HAP-1 (cell line): ENCODE data around the gene LSM14B.

Experiments
- DNase-seq, 2 experiments: peaks; one replicate each; pipeline ENCODE4 v3.0.0-alpha.2; 2016 to 2020; ENCODE audit warnings: low spot score in 2 of 2
- H3K27me3 ChIP-seq: fragments of 250-450 bp; sonication (Bioruptor Pico); 2 replicates; pipeline ENCODE4 v1.5.1; 2020; ENCODE audit warnings: low read depth, mild to moderate bottlenecking, moderate library complexity
- H3K36me3 ChIP-seq: fragments of 250-450 bp; sonication (Bioruptor Pico); replicated peaks from 2 replicates; pipeline ENCODE4 v1.5.1; 2020; ENCODE audit warnings: mild to moderate bottlenecking
- H3K4me1 ChIP-seq: fragments of 250-450 bp; sonication (Bioruptor Pico); 2 replicates; pipeline ENCODE4 v1.5.1; 2020; ENCODE audit warnings: mild to moderate bottlenecking
- H3K4me3 ChIP-seq: fragments of 250-450 bp; sonication (Bioruptor Pico); 2 replicates; pipeline ENCODE4 v1.5.1; 2020; ENCODE audit warnings: mild to moderate bottlenecking, moderate library complexity
- H3K9me3 ChIP-seq: fragments of 250-450 bp; sonication (Bioruptor Pico); 2 replicates; pipeline ENCODE4 v1.5.1; 2020; ENCODE audit warnings: mild to moderate bottlenecking, moderate library complexity
- in situ Hi-C: fragments of 300-500 bp; cut with MboI; formaldehyde crosslinking; loops from 3 replicates; pipeline ENCODE4 v1.14.3; 2020; ENCODE audit warnings: low sequenced_read_pairs, inconsistent platforms, mixed read lengths

LSM14B gene

GRCh38 chr20:62131560-62132320 lies 9.5 kb downstream of the LSM14B start:
- no peak overlapping the region for H3K4me3 ChIP-seq
- DNase-seq = no peak
- H3K27me3 ChIP-seq = no peaks in the 10 kb centered on the region
- in situ Hi-C loops = no loop called here
- H3K4me1 ChIP-seq = no peaks in the 10 kb centered on the region
- H3K36me3 ChIP-seq = peaks cover 96% of the 10 kb centered on the region
- H3K9me3 ChIP-seq = no peaks in the 10 kb centered on the region

GRCh38 chr20:62132421-62132820 lies 10.1 kb downstream of the LSM14B start:
- Histone ChIP-seq H3K9me3 (no peaks in the 10 kb centered on the region), H3K36me3 (peaks cover 96% of the 10 kb centered on the region), H3K27me3 (no peaks in the 10 kb centered on the region), H3K4me3 (no peak overlapping the region), H3K4me1 (no peaks in the 10 kb centered on the region)
- DNase-seq = no peak
- in situ Hi-C loops = no loop called here

GRCh38 chr20:62133051-62133845 lies 11.0 kb downstream of the LSM14B start:
- H3K9me3 ChIP-seq = no peaks in the 10 kb centered on the region
- no peaks in the 10 kb centered on the region for H3K27me3 ChIP-seq
- no peaks in the 10 kb centered on the region for H3K4me1 ChIP-seq
- in situ Hi-C loops = no loop called here
- DNase-seq = no peak
- H3K4me3 ChIP-seq = no peak overlapping the region
- H3K36me3 ChIP-seq = peaks cover 96% of the 10 kb centered on the region

- no peaks in the 10 kb centered on the region for H3K9me3 ChIP-seq
- H3K36me3 ChIP-seq = peaks cover 96% of the 10 kb centered on the region
- H3K27me3 ChIP-seq = no peaks in the 10 kb centered on the region
- H3K4me1 ChIP-seq = no peaks in the 10 kb centered on the region
- no peak for DNase-seq
- in situ Hi-C loops = no loop called here
- H3K4me3 ChIP-seq = no peak overlapping the region
Measured at GRCh38 chr20:62133864-62134263, 11.6 kb downstream of the LSM14B start.

DNA sequence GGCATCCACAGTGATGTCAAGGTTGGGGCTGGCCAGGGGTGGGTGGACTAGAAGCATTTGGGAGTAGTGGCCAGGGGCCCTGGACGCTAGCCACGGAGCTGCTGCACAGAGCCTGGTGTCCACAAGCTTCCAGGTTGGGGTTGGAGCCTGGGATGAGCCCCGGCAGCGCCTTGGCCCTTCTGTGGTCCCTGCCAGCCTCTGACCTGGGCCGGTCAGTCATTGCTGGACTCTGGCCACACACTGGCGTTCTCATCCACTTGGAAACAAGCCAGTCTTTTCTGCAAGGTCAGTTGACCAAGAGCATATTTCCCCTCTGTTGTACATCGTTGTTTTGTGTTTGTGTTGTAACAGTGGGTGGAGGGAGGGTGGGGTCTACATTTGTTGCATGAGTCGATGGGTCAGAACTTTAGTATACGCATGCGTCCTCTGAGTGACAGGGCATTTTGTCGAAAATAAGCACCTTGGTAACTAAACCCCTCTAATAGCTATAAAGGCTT lies 12.5 kb downstream of the LSM14B start:
- Histone ChIP-seq H3K4me3 (no peak overlapping the region), H3K9me3 (no peaks in the 10 kb centered on the region), H3K27me3 (no peaks in the 10 kb centered on the region), H3K4me1 (no peaks in the 10 kb centered on the region), H3K36me3 (peaks cover 96% of the 10 kb centered on the region)
- in situ Hi-C loops = no loop called here
- DNase-seq = no peak

DNA sequence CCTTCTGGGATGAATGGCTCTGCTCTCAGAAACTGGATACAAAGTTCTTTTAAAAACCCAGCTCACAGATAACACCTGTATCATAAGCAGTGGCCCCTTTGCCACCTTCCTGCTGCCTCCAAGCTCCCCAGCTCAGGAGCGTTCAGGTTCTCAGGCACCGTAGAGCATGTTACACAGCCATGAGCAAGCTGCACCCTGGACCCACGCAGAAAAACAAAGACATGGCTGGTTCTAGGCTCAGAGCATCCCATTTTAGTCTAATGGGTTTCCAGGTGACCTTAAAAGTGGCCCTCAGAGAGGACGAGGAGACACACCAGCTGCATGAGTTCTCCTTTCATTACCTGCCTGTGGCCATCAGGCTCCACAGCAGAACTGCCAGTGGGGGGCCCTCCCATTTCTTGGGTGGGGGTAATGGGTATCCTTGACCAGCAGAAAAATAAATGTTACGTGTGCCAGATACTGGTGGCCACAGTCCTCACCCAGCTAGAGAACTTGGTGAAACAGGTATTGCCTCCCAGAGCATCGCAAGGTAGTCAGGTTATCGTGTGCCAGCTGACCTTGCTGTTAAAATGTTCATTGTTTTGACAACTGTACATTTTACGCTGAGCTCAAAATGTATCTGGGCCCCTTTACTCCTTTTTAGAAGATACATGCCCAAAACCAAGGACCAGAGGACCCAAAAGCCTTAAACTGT lies 13.4 kb downstream of the LSM14B start:
- in situ Hi-C loops = no loop called here
- Histone ChIP-seq H3K36me3 (peaks cover 96% of the 10 kb centered on the region), H3K4me1 (no peaks in the 10 kb centered on the region), H3K9me3 (no peaks in the 10 kb centered on the region), H3K4me3 (no peak overlapping the region), H3K27me3 (no peaks in the 10 kb centered on the region)
- DNase-seq = no peak

DNA sequence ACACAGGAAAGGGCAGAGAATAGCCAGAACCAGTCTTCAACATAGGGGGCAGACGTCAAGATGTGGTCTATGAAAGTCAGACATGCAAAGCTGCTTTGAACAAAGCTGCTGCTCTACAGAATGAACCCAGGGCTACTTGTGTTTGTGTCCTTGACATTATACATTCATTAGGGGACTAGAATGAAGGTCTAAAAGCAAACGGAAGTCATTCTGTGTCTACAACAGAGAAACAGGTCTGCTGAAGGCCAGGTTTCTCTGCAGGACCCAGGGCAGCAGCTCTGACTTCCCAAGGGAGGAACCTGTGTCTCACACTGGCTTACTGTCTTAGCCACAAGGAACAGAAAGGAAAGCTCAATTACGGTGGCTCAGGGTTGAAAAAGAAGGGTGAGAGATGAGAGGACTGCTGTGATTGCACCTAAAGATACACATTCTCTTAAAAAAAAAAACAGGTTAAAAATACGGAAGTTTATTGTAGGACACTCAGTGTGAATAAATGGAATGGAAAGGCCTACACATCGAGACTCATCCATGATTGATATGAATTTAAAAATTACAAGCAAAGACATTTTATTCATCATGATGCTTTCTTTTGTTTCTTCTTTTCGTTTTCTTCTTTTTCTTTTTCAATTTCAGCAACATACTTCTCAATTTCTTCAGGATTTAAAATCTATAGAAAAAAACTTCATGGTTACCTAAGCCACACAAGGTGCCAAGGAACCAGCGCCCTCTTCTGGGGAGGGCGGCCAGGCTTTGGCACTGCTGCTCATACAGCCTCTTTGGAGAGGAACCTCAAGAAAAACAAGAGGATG lies 14.2 kb downstream of the LSM14B start:
- peak in 1 of 2 experiments; percentile 69 for DNase-seq
- Histone ChIP-seq H3K4me1 (peaks cover 4% of the 10 kb centered on the region), H3K4me3 (no peak overlapping the region), H3K27me3 (no peaks in the 10 kb centered on the region), H3K9me3 (no peaks in the 10 kb centered on the region), H3K36me3 (peaks cover 96% of the 10 kb centered on the region)
- in situ Hi-C loops = no loop called here

GRCh38 chr20:62137092-62137384 lies 14.8 kb downstream of the LSM14B start:
- Histone ChIP-seq H3K27me3 (no peaks in the 10 kb centered on the region), H3K4me3 (no peak overlapping the region), H3K36me3 (peaks cover 94% of the 10 kb centered on the region), H3K4me1 (peaks cover 8% of the 10 kb centered on the region), H3K9me3 (no peaks in the 10 kb centered on the region)
- in situ Hi-C loops = no loop called here
- DNase-seq = no peak

GRCh38 chr20:62137478-62138203 lies 15.4 kb downstream of the LSM14B start:
- Histone ChIP-seq H3K36me3 (peaks cover 88% of the 10 kb centered on the region), H3K4me1 (peaks cover 8% of the 10 kb centered on the region)

GRCh38 chr20:62138204-62138543 lies 15.9 kb downstream of the LSM14B start:
- in situ Hi-C loops = no loop called here
- no peaks in the 10 kb centered on the region for H3K9me3 ChIP-seq
- DNase-seq = no peak
- no peak overlapping the region for H3K4me3 ChIP-seq
- no peaks in the 10 kb centered on the region for H3K27me3 ChIP-seq
- H3K4me1 ChIP-seq = peaks cover 8% of the 10 kb centered on the region
- H3K36me3 ChIP-seq = peaks cover 83% of the 10 kb centered on the region

More at GRCh38 chr20:62137478-62138203, 15.4 kb downstream of the LSM14B start:
- in situ Hi-C loops = no loop called here
- Histone ChIP-seq H3K27me3 (no peaks in the 10 kb centered on the region), H3K9me3 (no peaks in the 10 kb centered on the region), H3K4me3 (no peak overlapping the region)
- DNase-seq = no peak

DNA sequence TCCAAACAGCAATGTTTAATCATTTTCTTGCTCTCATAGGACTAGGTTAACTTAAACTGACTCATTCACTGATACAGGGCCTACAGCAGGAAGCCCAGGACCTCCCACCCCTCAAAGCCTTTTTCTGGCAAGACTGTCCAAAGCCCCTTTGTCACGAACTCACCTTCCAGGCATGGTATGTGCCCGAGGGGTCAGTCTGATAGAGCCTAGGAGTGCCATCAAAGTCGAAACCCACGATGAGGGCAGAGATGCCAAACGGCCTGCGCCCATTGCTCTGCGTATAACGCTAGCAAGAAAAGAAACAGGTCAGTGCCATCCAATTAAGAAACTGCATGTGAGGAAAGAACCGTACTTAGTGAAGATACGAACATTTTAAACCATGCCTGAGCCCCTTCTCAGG lies 16.6 kb downstream of the LSM14B start:
- DNase-seq = no peak
- no peaks in the 10 kb centered on the region for H3K27me3 ChIP-seq
- peaks cover 8% of the 10 kb centered on the region for H3K4me1 ChIP-seq
- in situ Hi-C loops = no loop called here
- peaks cover 76% of the 10 kb centered on the region for H3K36me3 ChIP-seq
- H3K4me3 ChIP-seq = no peak overlapping the region
- no peaks in the 10 kb centered on the region for H3K9me3 ChIP-seq

GRCh38 chr20:62139636-62140035 lies 17.4 kb downstream of the LSM14B start:
- Histone ChIP-seq H3K36me3 (peaks cover 72% of the 10 kb centered on the region), H3K4me3 (no peak overlapping the region), H3K9me3 (no peaks in the 10 kb centered on the region), H3K4me1 (peaks cover 9% of the 10 kb centered on the region), H3K27me3 (no peaks in the 10 kb centered on the region)
- no peak for DNase-seq
- in situ Hi-C loops = no loop called here

DNA sequence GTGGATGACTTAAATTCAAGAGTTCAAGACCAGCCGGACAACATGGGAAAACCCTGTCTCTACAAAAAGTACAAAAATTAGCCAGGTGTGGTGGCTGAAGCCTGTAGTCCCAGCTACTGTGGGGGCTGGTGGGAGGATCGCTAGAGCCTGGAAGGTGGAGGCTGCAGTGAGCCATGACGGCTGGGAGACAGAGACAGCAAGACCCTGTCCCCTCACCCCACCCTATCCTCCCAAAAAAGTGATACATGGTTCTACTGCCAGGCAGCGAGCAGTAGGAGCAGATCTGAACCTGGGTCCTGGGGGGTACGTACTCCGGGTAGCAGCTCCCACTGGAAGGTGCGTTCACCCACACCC lies 18.7 kb downstream of the LSM14B start:
- peaks cover 58% of the 10 kb centered on the region for H3K36me3 ChIP-seq
- H3K4me1 ChIP-seq = peaks cover 15% of the 10 kb centered on the region
- in situ Hi-C loops = no loop called here
- H3K4me3 ChIP-seq = no peak overlapping the region
- no peak for DNase-seq
- no peaks in the 10 kb centered on the region for H3K27me3 ChIP-seq
- H3K9me3 ChIP-seq = no peaks in the 10 kb centered on the region
